PFSK-1 (cell line): ENCODE results near the gene ALG2.

Experiments
- FOXP2 ChIP-seq: optimal IDR thresholded peaks from 2 replicates; pipeline ENCODE3; 2011; ENCODE audit warnings: borderline replicate concordance, control low read depth, inconsistent platforms; ENCODE audit not compliant: insufficient read depth; ENCODE audit errors: extremely low read length, extremely low read depth
- POLR2AphosphoS5 ChIP-seq: IDR thresholded peaks from 2 replicates; pipeline ENCODE4 v1.6.1; 2012; ENCODE audit warnings: low read depth, mild to moderate bottlenecking, control low read depth, low read length, moderate library complexity
- SIN3A ChIP-seq: IDR thresholded peaks from 2 replicates; pipeline ENCODE4 v1.6.1; 2012; ENCODE audit warnings: mild to moderate bottlenecking, low read length, moderate library complexity, borderline replicate concordance; ENCODE audit not compliant: insufficient read depth
- TAF1 ChIP-seq: IDR thresholded peaks from 2 replicates; pipeline ENCODE4 v1.6.1; 2012; ENCODE audit warnings: low read length, control low read depth, borderline replicate concordance; ENCODE audit not compliant: insufficient read depth
- TF ChIP-seq, protein P1 (sequence below), 2 experiments: IDR thresholded peaks; 2 replicates each; pipeline versions ENCODE4 v1.6.1 to v1.8.0; 2011 to 2012; ENCODE audit warnings: low read depth in 2 of 2, low read length in 2 of 2, control low read depth in 1 of 2, inconsistent platforms in 1 of 2, mild to moderate bottlenecking in 1 of 2, moderate library complexity in 1 of 2; ENCODE audit not compliant: insufficient read depth in 1 of 2

The ALG2 gene

GRCh38 chr9:99249619-99250018 lies 27.9 kb upstream of the ALG2 start:
- no peak for TF ChIP-seq TAF1
- no peak for TF ChIP-seq FOXP2
- TF ChIP-seq POLR2AphosphoS5 = no peak
- no peak for TF ChIP-seq SIN3A
- TF ChIP-seq, protein P1, sequence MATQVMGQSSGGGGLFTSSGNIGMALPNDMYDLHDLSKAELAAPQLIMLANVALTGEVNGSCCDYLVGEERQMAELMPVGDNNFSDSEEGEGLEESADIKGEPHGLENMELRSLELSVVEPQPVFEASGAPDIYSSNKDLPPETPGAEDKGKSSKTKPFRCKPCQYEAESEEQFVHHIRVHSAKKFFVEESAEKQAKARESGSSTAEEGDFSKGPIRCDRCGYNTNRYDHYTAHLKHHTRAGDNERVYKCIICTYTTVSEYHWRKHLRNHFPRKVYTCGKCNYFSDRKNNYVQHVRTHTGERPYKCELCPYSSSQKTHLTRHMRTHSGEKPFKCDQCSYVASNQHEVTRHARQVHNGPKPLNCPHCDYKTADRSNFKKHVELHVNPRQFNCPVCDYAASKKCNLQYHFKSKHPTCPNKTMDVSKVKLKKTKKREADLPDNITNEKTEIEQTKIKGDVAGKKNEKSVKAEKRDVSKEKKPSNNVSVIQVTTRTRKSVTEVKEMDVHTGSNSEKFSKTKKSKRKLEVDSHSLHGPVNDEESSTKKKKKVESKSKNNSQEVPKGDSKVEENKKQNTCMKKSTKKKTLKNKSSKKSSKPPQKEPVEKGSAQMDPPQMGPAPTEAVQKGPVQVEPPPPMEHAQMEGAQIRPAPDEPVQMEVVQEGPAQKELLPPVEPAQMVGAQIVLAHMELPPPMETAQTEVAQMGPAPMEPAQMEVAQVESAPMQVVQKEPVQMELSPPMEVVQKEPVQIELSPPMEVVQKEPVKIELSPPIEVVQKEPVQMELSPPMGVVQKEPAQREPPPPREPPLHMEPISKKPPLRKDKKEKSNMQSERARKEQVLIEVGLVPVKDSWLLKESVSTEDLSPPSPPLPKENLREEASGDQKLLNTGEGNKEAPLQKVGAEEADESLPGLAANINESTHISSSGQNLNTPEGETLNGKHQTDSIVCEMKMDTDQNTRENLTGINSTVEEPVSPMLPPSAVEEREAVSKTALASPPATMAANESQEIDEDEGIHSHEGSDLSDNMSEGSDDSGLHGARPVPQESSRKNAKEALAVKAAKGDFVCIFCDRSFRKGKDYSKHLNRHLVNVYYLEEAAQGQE (IDR thresholded peaks at IDR 0.05; ENCODE audit: insufficient read depth in 1 of 2, low read depth in 2 of 2, low read length in 2 of 2) = no peak

DNA sequence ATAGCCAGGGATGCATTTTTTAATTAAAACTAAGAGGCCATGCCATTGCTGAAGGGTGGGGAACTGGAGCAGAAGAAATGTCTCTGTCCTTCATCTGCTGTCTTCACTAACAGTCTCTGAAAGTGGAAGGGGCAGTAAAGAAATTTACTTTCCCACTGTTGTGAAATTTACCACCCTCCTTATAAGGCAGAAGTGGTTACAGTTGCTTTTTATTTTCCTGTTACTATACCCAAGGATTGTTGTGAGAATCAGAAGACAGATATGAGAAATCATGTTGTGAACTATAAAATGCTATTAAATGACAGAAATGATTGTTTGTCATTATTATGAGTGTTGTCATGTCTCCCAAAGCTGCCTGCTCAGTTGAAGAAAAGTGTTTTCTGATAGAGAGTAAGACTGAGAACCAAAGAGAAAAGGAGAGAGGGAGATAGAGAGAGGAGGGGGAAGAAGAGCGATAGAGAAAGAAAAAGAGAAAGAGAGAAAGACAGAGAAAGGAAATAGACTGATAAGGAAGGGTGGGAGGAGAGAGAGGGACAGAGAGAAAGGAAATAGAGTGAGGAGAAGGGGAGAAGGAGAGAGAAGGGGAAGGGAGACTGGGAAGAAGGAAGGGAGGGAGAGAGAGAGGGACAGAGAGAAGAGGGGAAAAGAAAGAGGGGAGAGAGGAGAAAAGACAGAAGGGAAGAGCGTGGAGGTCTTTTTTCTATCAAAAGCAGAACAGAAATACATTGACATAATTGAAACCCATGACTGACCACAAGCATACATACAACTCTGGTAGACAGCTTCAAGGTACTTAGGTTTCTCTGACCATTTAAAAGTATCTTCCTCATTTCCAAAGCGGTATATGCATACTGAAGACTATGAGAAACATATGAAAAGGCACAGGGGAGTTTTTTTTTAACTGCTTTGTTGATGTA lies 22.9 kb upstream of the ALG2 start:
- TF ChIP-seq POLR2AphosphoS5 (no peak), TAF1 (no peak), SIN3A (no peak), FOXP2 (no peak)
- TF ChIP-seq, protein P1 (IDR thresholded peaks at IDR 0.05; ENCODE audit: insufficient read depth in 1 of 2, low read depth in 2 of 2, low read length in 2 of 2) = no peak

- TF ChIP-seq TAF1 = no peak
- no peak for TF ChIP-seq SIN3A
- TF ChIP-seq FOXP2 = no peak
- no peak for TF ChIP-seq POLR2AphosphoS5
- TF ChIP-seq, protein P1 (IDR thresholded peaks at IDR 0.05; ENCODE audit: insufficient read depth in 1 of 2, low read depth in 2 of 2, low read length in 2 of 2) = no peak
Measured at GRCh38 chr9:99241106-99241505, 19.4 kb upstream of the ALG2 start.

GRCh38 chr9:99239341-99240060 lies 17.8 kb upstream of the ALG2 start:
- TF ChIP-seq TAF1 = no peak
- no peak for TF ChIP-seq FOXP2
- TF ChIP-seq, protein P1 (IDR thresholded peaks at IDR 0.05; ENCODE audit: insufficient read depth in 1 of 2, low read depth in 2 of 2, low read length in 2 of 2) = no peak
- TF ChIP-seq POLR2AphosphoS5 = no peak
- no peak for TF ChIP-seq SIN3A
